Caco-2 (cell line): ENCODE data around the gene LRP8. TPM values are rescaled to one million over a fixed set of nuclear protein-coding genes. Genes with fewer than 3 reads are reported as not detected.

Source experiments
- BruUV-seq: library from RNA; stranded (reverse); fragments of 400-500 nt; replicated peaks from 2 replicates; lab custom pipeline; 2021; lab: Mats Ljungman, UMichigan
- CTCF ChIA-PET: fragments of 300-600 bp; sonication (Branson Sonifier 250); formaldehyde crosslinking; loops from one replicate; lab custom pipeline; 2022; ENCODE audit warnings: antibody characterized with exemption; lab: Charles Lee
- POLR2A ChIA-PET: fragments of 300-600 bp; sonication (Branson Sonifier 250); formaldehyde crosslinking; loops from one replicate; lab custom pipeline; 2022; ENCODE audit warnings: antibody characterized with exemption; lab: Charles Lee
- DNase-seq, 2 experiments: peaks; one replicate each; pipeline versions ENCODE4 v3.0.0 to v3.0.0-alpha.2; 2020 to 2022
- H3K27me3 ChIP-seq: replicated peaks from 2 replicates; pipeline ENCODE4 v1.6.0; 2011; ENCODE audit warnings: low read length; ENCODE audit not compliant: control insufficient read depth, insufficient read depth
- H3K36me3 ChIP-seq: 2 replicates; pipeline ENCODE4 v1.5.1; 2011; ENCODE audit warnings: low read length; ENCODE audit not compliant: control insufficient read depth, insufficient read depth
- H3K4me1 ChIP-seq: fragments of 250-450 bp; sonication (Bioruptor Pico); 2 replicates; pipeline ENCODE4 v1.5.1; 2020; ENCODE audit warnings: mild to moderate bottlenecking
- H3K4me3 ChIP-seq: 2 replicates; pipeline ENCODE4 v1.5.1; 2011; ENCODE audit warnings: low read depth, mild to moderate bottlenecking, control low read depth, low read length
- H3K9me3 ChIP-seq: fragments of 250-450 bp; sonication (Bioruptor Pico); 2 replicates; pipeline ENCODE4 v1.5.1; 2020; ENCODE audit warnings: mild to moderate bottlenecking, moderate library complexity
- H3K27ac Mint-ChIP-seq: one replicate; pipeline ENCODE4 v1.8.0; 2022; ENCODE audit warnings: mixed read lengths; ENCODE audit not compliant: unreplicated experiment
- H3K27me3 Mint-ChIP-seq: one replicate; pipeline ENCODE4 v1.8.0; 2022; ENCODE audit warnings: mixed read lengths; ENCODE audit not compliant: insufficient read depth, unreplicated experiment
- H3K36me3 Mint-ChIP-seq: one replicate; pipeline ENCODE4 v1.8.0; 2022; ENCODE audit warnings: mild to moderate bottlenecking, mixed read lengths; ENCODE audit not compliant: insufficient read depth, unreplicated experiment
- H3K4me1 Mint-ChIP-seq: one replicate; pipeline ENCODE4 v1.8.0; 2022; ENCODE audit warnings: low read depth, mixed read lengths; ENCODE audit not compliant: unreplicated experiment
- H3K4me3 Mint-ChIP-seq: one replicate; pipeline ENCODE4 v1.8.0; 2022; ENCODE audit warnings: mild to moderate bottlenecking, moderate library complexity, mixed read lengths; ENCODE audit not compliant: unreplicated experiment
- H3K9me3 Mint-ChIP-seq: one replicate; pipeline ENCODE4 v1.8.0; 2022; ENCODE audit warnings: mixed read lengths; ENCODE audit not compliant: unreplicated experiment
- intact Hi-C: fragments of 100-400 bp; cut with micrococcal nuclease; formaldehyde crosslinking; loops from one replicate; pipeline ENCODE4 v1.10.0; 2022; ENCODE audit not compliant: unreplicated experiment
- total RNA-seq: library from RNA; stranded (reverse); gene quantifications from 2 replicates; pipeline ENCODE4 v1.2.3, GENCODE V29; 2022
- TF ChIP-seq, protein P1 (sequence below), 2 experiments: fragments of 200-600 bp in 1 of 2; IDR thresholded peaks; 1 replicate in 1 of 2; 2 replicates in 1 of 2; pipeline versions ENCODE4 v1.5.1 to v1.8.0; 2011 to 2022; ENCODE audit warnings: antibody characterized with exemption in 1 of 2, control low read depth in 1 of 2, inconsistent platforms in 1 of 2, low read depth in 1 of 2, low read length in 1 of 2, mild to moderate bottlenecking in 1 of 2, moderate library complexity in 1 of 2; ENCODE audit not compliant: insufficient read depth in 1 of 2, severe bottlenecking in 1 of 2, unreplicated experiment in 1 of 2

Gene LRP8
- total RNA-seq, 1 experiment from 2014 or later = 11.8 TPM

DNA sequence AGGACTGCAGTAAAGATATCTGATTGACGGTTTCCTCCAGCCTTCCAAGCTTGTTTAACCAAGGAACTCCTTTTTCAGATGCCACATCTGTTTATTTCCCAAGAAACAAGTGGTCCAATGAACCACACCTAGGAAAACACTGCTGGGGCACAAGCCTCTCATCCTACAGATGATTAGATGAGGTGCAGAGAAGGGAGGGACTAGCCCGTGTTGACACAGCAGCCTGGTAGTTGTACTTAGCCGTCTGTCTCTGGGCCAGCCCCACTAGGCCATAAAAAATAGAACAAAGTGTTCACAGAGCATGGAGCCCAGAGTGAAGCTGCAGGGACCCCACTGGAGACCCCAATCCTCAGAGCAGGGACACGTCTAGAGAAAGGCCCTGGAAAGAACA is 32.1 kb downstream of the LRP8 start:
- no peaks in the 10 kb centered on the region for H3K4me1 ChIP-seq
- no peaks in the 10 kb centered on the region for H3K9me3 ChIP-seq
- H3K4me3 ChIP-seq = no peak overlapping the region
- H3K27me3 ChIP-seq = no peaks in the 10 kb centered on the region
- no TSS peak for BruUV-seq
- CTCF ChIA-PET = no interaction called here
- H3K9me3 Mint-ChIP-seq = no peaks in the 10 kb centered on the region
- DNase-seq = no peak
- H3K4me3 Mint-ChIP-seq = no peak overlapping the region
- H3K36me3 Mint-ChIP-seq = peaks cover 6% of the 10 kb centered on the region
- no peaks in the 10 kb centered on the region for H3K36me3 ChIP-seq
- H3K27me3 Mint-ChIP-seq = no peaks in the 10 kb centered on the region
- H3K27ac Mint-ChIP-seq = no peak overlapping the region
- no peaks in the 10 kb centered on the region for H3K4me1 Mint-ChIP-seq
- TF ChIP-seq, protein P1, sequence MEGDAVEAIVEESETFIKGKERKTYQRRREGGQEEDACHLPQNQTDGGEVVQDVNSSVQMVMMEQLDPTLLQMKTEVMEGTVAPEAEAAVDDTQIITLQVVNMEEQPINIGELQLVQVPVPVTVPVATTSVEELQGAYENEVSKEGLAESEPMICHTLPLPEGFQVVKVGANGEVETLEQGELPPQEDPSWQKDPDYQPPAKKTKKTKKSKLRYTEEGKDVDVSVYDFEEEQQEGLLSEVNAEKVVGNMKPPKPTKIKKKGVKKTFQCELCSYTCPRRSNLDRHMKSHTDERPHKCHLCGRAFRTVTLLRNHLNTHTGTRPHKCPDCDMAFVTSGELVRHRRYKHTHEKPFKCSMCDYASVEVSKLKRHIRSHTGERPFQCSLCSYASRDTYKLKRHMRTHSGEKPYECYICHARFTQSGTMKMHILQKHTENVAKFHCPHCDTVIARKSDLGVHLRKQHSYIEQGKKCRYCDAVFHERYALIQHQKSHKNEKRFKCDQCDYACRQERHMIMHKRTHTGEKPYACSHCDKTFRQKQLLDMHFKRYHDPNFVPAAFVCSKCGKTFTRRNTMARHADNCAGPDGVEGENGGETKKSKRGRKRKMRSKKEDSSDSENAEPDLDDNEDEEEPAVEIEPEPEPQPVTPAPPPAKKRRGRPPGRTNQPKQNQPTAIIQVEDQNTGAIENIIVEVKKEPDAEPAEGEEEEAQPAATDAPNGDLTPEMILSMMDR (IDR thresholded peaks at IDR 0.05; ENCODE audit: insufficient read depth in 1 of 2, low read depth in 1 of 2, low read length in 1 of 2, severe bottlenecking in 1 of 2, unreplicated experiment in 1 of 2) = no peak
- intact Hi-C loops = no loop called here
- POLR2A ChIA-PET = no interaction called here

DNA sequence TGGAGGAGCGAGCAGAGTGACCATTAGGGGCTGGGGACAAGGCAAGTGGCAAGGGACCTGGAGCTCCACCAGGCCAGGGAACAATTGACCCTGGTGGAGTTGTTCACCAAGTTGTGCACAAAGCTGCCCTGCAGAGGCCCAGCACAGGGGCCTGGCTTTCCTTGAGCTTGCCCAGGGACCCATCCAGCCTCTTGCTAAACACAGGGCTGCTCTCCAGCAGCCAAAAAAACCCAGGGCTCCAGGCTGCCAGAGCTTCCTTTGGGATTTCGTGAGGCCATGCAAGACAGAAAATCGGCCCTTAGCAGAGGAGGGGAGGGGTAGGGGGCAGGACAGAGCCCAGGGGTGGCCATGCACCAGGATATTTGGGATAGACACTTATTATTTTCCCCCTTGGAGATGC is 32.6 kb downstream of the LRP8 start:
- TF ChIP-seq, protein P1 (IDR thresholded peaks at IDR 0.05; ENCODE audit: insufficient read depth in 1 of 2, low read depth in 1 of 2, low read length in 1 of 2, severe bottlenecking in 1 of 2, unreplicated experiment in 1 of 2) = no peak
- H3K9me3 Mint-ChIP-seq = no peaks in the 10 kb centered on the region
- ChIA-PET POLR2A (no interaction called here), CTCF (no interaction called here)
- peaks cover 6% of the 10 kb centered on the region for H3K36me3 Mint-ChIP-seq
- no peak for DNase-seq
- Histone ChIP-seq H3K4me3 (no peak overlapping the region), H3K4me1 (no peaks in the 10 kb centered on the region), H3K27me3 (no peaks in the 10 kb centered on the region), H3K36me3 (no peaks in the 10 kb centered on the region), H3K9me3 (no peaks in the 10 kb centered on the region)
- no peak overlapping the region for H3K4me3 Mint-ChIP-seq
- no peak overlapping the region for H3K27ac Mint-ChIP-seq
- H3K27me3 Mint-ChIP-seq = no peaks in the 10 kb centered on the region
- intact Hi-C loops = no loop called here
- no peaks in the 10 kb centered on the region for H3K4me1 Mint-ChIP-seq
- BruUV-seq = no TSS peak

DNA sequence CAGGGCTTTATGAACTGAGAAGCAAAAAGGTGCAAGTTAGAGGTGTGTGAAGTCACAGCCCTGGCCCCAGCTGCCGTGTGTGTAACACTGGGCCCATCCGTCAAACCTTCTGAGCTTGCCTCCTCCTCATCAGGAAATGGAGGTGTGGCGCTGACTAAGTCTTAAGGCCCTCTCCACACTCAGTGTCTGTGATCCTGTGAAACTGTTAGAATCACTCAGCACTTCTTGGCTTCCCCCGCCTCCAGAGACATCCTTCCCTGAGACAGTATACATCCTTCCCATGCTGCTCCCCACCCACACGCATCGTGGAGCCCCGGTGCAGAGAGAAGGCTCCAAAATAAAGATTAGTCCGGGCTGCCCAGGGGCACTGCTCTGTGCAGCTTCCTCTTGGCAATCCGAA is 33.3 kb downstream of the LRP8 start:
- Histone ChIP-seq H3K36me3 (no peaks in the 10 kb centered on the region), H3K9me3 (no peaks in the 10 kb centered on the region), H3K27me3 (no peaks in the 10 kb centered on the region), H3K4me3 (no peak overlapping the region), H3K4me1 (no peaks in the 10 kb centered on the region)
- Mint-ChIP-seq H3K4me1 (no peaks in the 10 kb centered on the region), H3K4me3 (no peak overlapping the region), H3K27me3 (no peaks in the 10 kb centered on the region), H3K36me3 (peaks cover 6% of the 10 kb centered on the region), H3K27ac (no peak overlapping the region), H3K9me3 (no peaks in the 10 kb centered on the region)
- intact Hi-C loops = no loop called here
- CTCF ChIA-PET = no interaction called here
- TF ChIP-seq, protein P1 (IDR thresholded peaks at IDR 0.05; ENCODE audit: insufficient read depth in 1 of 2, low read depth in 1 of 2, low read length in 1 of 2, severe bottlenecking in 1 of 2, unreplicated experiment in 1 of 2) = no peak
- POLR2A ChIA-PET = no interaction called here
- BruUV-seq = no TSS peak
- no peak for DNase-seq
